GM19240 (cell line): ENCODE measurements around the gene SNTB2.
"Not testable (repeated sequence)": the region's sequence is repeated elsewhere in the genome, so short reads cannot be mapped to it uniquely, and the experiment has no call there.

ENCODE experiments used
- DNase-seq: peaks from one replicate; pipeline ENCODE4 v3.0.0; 2011; ENCODE audit warnings: low spot score; ENCODE audit not compliant: insufficient read length

SNTB2 gene

GRCh38 chr16:69186642-69187445, at the start of gene SNTB2:
SNTB2 (plus strand) TSS chr16:69187164; CDS start chr16:69187167, 3 bp downstream.
- DNase-seq: peak; percentile 76

- no peak for DNase-seq
Observed at GRCh38 chr16:69138608-69139007, 48.4 kb upstream of the SNTB2 start.

GRCh38 chr16:69139464-69139863, 47.5 kb upstream of the SNTB2 start:
- DNase-seq: not testable (repeated sequence)

- no peak for DNase-seq
Observed at GRCh38 chr16:69141014-69141413, 46.0 kb upstream of the SNTB2 start.

- no peak for DNase-seq
Observed at GRCh38 chr16:69141936-69142335, 45.0 kb upstream of the SNTB2 start.

- no peak for DNase-seq
Observed at GRCh38 chr16:69143116-69143515, 43.8 kb upstream of the SNTB2 start.

- DNase-seq: no peak
Observed at GRCh38 chr16:69145658-69146057, 41.3 kb upstream of the SNTB2 start.

- not testable (repeated sequence) for DNase-seq
Observed at GRCh38 chr16:69149621-69150020, 37.3 kb upstream of the SNTB2 start.

GRCh38 chr16:69150146-69150865, 36.7 kb upstream of the SNTB2 start:
- no peak for DNase-seq

GRCh38 chr16:69157196-69157595, 29.8 kb upstream of the SNTB2 start:
- no peak for DNase-seq

GRCh38 chr16:69160192-69160591, 26.8 kb upstream of the SNTB2 start:
- DNase-seq: no peak

GRCh38 chr16:69165584-69165983, 21.4 kb upstream of the SNTB2 start:
- DNase-seq: no peak

- no peak for DNase-seq
Observed at GRCh38 chr16:69166221-69166833, 20.6 kb upstream of the SNTB2 start.

GRCh38 chr16:69166946-69167930, 19.7 kb upstream of the SNTB2 start:
- no peak for DNase-seq

- no peak for DNase-seq
Observed at GRCh38 chr16:69169051-69169450, 17.9 kb upstream of the SNTB2 start.

GRCh38 chr16:69169607-69170352, 17.2 kb upstream of the SNTB2 start:
- DNase-seq: no peak

GRCh38 chr16:69171325-69172084, 15.5 kb upstream of the SNTB2 start:
- DNase-seq: no peak

- DNase-seq: no peak
Observed at GRCh38 chr16:69176033-69176800, 10.7 kb upstream of the SNTB2 start.
